GM12865 (cell line): ENCODE results near the gene NNMT.

Source experiments
- DNase-seq: peaks from one replicate; pipeline ENCODE4 v3.0.0; 2010; ENCODE audit warnings: low read depth
- H3K4me3 ChIP-seq: 2 replicates; pipeline ENCODE4 v1.5.1; 2011; ENCODE audit warnings: mild to moderate bottlenecking, low read depth, low read length, control low read depth
- CTCF ChIP-seq: IDR thresholded peaks from 2 replicates; pipeline ENCODE4 v1.5.1; 2011; ENCODE audit warnings: low read length, control low read depth, low read depth, inconsistent platforms; ENCODE audit not compliant: insufficient read depth; ENCODE audit errors: missing control alignments

The NNMT gene

GRCh38 chr11:114263513-114264170 is 32.6 kb upstream of the NNMT start:
- no peak for DNase-seq
- TF ChIP-seq CTCF, result no peak
- no peak overlapping the region for H3K4me3 ChIP-seq

- DNase-seq, result no peak
- no peak for TF ChIP-seq CTCF
- H3K4me3 ChIP-seq, result no peak overlapping the region
Observed at GRCh38 chr11:114264381-114264780, 31.8 kb upstream of the NNMT start.

DNA sequence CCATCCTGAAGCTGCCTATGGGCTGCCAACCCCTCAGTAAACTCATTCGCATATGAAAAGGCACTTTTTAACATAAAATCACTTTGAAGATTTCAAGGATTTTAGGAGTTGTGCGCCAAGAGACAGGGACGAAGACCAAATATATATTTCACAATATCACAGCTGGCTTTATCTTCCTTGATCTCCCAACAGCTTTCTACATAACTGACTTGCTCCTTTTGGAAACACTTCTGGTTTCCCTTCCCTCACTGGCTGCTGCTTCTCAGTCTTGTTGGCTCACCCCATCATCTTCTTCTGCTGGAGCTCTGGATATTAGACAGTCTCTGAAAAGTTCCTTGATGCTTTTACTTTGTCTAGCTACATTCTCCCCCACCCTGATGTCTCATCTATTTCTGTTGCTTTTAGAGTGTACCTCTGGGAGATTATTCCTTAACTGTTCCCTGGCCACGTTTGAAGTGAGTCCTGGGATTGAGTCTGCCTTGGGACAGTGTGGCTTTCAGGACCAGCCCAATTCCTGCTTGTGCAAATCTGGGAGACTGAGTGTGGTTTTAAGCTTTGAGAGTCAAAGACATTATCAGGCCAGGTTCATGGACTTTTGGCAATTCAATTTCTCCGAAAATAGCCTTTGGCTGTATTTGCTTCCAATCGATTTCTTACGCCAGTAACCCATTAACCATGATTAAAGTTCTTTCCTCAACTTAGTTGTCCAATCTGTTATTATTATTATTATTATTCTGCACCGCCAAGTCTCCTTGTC is 30.9 kb upstream of the NNMT start:
- no peak overlapping the region for H3K4me3 ChIP-seq
- no peak for TF ChIP-seq CTCF
- no peak for DNase-seq

- no peak overlapping the region for H3K4me3 ChIP-seq
- no peak for TF ChIP-seq CTCF
- DNase-seq, result no peak
Observed at GRCh38 chr11:114269498-114269897, 26.7 kb upstream of the NNMT start.

GRCh38 chr11:114270531-114271270 is 25.5 kb upstream of the NNMT start:
- H3K4me3 ChIP-seq, result no peak overlapping the region
- no peak for DNase-seq
- TF ChIP-seq CTCF, result no peak

DNA sequence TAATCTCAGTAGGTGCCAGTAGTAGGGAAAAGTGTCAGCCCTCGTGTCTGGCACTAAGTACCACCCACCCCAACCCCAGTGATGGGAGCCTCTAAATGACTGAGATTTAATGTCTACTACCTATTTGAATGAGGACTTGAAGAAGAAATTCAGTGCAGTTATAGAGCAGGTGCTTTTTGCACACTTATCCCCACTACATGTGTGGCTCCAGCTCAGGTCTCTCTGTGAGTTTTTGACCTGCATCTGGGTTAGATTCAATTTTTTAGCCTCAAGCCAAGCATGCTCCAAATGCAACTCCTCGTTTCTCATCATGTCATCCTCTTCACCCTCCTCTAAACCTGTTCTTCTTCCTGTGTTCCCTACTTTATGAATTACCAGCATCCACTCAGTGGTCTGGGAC is 24.9 kb upstream of the NNMT start:
- no peak overlapping the region for H3K4me3 ChIP-seq
- DNase-seq, result no peak
- no peak for TF ChIP-seq CTCF
